Measurements from ENCODE around the gene CRYBG1.

- TF ChIP-seq CTCF (IDR thresholded peaks at IDR 0.05), result no peak
- no peak for TF ChIP-seq MAX (CRISPR knock-in tag; IDR thresholded peaks at IDR 0.05)
- TF ChIP-seq ATF1 (CRISPR knock-in tag; IDR thresholded peaks at IDR 0.05), result no peak
- TF ChIP-seq E2F4 (CRISPR knock-in tag; IDR thresholded peaks at IDR 0.05; ENCODE audit: borderline replicate concordance, low read depth), result no peak
- no peak for TF ChIP-seq SP1 (CRISPR knock-in tag; conservative IDR thresholded peaks at IDR 0.05)
- no peak for TF ChIP-seq ZBTB43 (CRISPR knock-in tag; IDR thresholded peaks at IDR 0.05)
- no peak for TF ChIP-seq CREB1 (CRISPR knock-in tag; IDR thresholded peaks at IDR 0.05)
- no peak for TF ChIP-seq TP53 (CRISPR knock-in tag; IDR thresholded peaks at IDR 0.05)
- TF ChIP-seq NFYB (CRISPR knock-in tag; conservative IDR thresholded peaks at IDR 0.05; ENCODE audit: low read depth), result no peak
- TF ChIP-seq HMGA2 (CRISPR knock-in tag; IDR thresholded peaks at IDR 0.05), result no peak
- TF ChIP-seq ZNF138 (CRISPR knock-in tag; conservative IDR thresholded peaks at IDR 0.05), result no peak
These were observed 190.6 kb downstream of the CRYBG1 start for GRCh38 chr6:106551155-106551554.

All from WTC11 (cell line).